Left lung (tissue), 10 donors: Measurements from ENCODE around the gene DCC. TPM values are rescaled to one million over a fixed set of nuclear protein-coding genes. Genes with fewer than 3 reads are reported as not detected.

Experiments
- ATAC-seq: fragments of 200-7000 bp; cut with Tn5 transposase; one replicate; pipeline ENCODE4 v1.9.1; 2020; ENCODE audit warnings: moderate library complexity
- DNase-seq, 4 donors: peaks; one replicate each; pipeline ENCODE4 v3.0.0-alpha.2; 2013 to 2020
- H3K27ac ChIP-seq, 2 donors: fragments of 200-600 bp; sonication (generic) in 1 of 2; one replicate each; pipeline versions ENCODE4 v1.5.0 to v1.8.0; 2020 to 2021
- H3K27me3 ChIP-seq, 2 donors: fragments of 200-600 bp; sonication (generic) in 1 of 2; one replicate each; pipeline versions ENCODE4 v1.5.0 to v1.8.0; 2020 to 2021
- H3K36me3 ChIP-seq, 2 donors: fragments of 200-600 bp; sonication (generic) in 1 of 2; one replicate each; pipeline versions ENCODE4 v1.5.0 to v1.8.0; 2020 to 2021
- H3K4me1 ChIP-seq, 2 donors: fragments of 200-600 bp; one replicate each; pipeline ENCODE4 v1.8.0; 2021
- H3K4me3 ChIP-seq, 2 donors: fragments of 200-600 bp; sonication (generic) in 1 of 2; one replicate each; pipeline versions ENCODE4 v1.5.0 to v1.8.0; 2020 to 2021; ENCODE audit warnings: mild to moderate bottlenecking in 1 of 2
- H3K9me3 ChIP-seq, 2 donors: fragments of 200-600 bp; sonication (generic) in 1 of 2; one replicate each; pipeline versions ENCODE4 v1.5.0 to v1.8.0; 2020 to 2021
- intact Hi-C, 2 donors: fragments of 100-400 bp; cut with DNase I; formaldehyde crosslinking; loops; one replicate each; pipeline versions ENCODE4 v1.11.2 to v1.14.2; 2022
- polyA plus RNA-seq, 6 donors: library from polyadenylated mRNA; unstranded; fragments of 120-200 nt; gene quantifications; one replicate each; pipeline ENCODE4 v1.2.1, GENCODE V29; 2013; ENCODE audit not compliant: insufficient read length in 6 of 6
- total RNA-seq, 2 donors: library from RNA; stranded (reverse); fragmentation: NEBNext Ultra II Directional; extraction: Animal tissue kit (Norgen Biotek cat#: 25700); gene quantifications; one replicate each; pipeline ENCODE4 v1.2.1, GENCODE V29; 2021
- TF ChIP-seq, protein P1 (sequence below), 2 donors: fragments of 200-600 bp; sonication (generic) in 1 of 2; IDR thresholded peaks; one replicate each; pipeline versions ENCODE4 v1.5.0 to v1.8.0; 2021; ENCODE audit warnings: antibody characterized with exemption in 2 of 2
- donor health status: DM: no; HTN: yes; CAD: no.
- donor health status: DM: no; HTN: no; CAD: no.

DCC gene
- total and polyA plus RNA-seq, 8 donors: 0.61 to 3.5 (median 2.1) TPM

DNA sequence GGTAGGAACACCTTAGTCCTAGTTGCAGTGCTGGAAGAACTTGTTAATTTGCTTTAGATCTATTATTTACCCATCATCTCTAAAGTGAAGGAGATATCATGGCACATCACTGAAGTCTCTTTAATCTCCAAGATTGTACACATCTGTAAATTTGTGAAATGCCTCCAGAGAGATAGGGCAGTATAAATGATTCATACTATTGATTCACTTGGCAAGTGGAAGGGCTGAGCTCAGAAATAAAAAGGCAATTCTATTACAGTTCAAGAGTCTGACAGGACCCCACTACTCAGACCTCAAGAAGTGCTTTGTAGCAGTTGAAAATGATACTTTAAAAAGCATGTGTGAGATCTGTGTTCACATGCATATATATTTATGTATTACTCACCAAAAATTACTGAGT is 489.3 kb downstream of the DCC start:
- intact Hi-C loops: no loop called here
- Histone ChIP-seq H3K9me3 (no peaks in the 10 kb centered on the region), H3K27me3 (no peaks in the 10 kb centered on the region), H3K27ac (no peak overlapping the region), H3K36me3 (no peaks in the 10 kb centered on the region), H3K4me3 (no peak overlapping the region), H3K4me1 (no peaks in the 10 kb centered on the region)
- TF ChIP-seq, protein P1, sequence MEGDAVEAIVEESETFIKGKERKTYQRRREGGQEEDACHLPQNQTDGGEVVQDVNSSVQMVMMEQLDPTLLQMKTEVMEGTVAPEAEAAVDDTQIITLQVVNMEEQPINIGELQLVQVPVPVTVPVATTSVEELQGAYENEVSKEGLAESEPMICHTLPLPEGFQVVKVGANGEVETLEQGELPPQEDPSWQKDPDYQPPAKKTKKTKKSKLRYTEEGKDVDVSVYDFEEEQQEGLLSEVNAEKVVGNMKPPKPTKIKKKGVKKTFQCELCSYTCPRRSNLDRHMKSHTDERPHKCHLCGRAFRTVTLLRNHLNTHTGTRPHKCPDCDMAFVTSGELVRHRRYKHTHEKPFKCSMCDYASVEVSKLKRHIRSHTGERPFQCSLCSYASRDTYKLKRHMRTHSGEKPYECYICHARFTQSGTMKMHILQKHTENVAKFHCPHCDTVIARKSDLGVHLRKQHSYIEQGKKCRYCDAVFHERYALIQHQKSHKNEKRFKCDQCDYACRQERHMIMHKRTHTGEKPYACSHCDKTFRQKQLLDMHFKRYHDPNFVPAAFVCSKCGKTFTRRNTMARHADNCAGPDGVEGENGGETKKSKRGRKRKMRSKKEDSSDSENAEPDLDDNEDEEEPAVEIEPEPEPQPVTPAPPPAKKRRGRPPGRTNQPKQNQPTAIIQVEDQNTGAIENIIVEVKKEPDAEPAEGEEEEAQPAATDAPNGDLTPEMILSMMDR (IDR thresholded peaks at IDR 0.05): no peak
- DNase-seq (no peak), ATAC-seq (no peak)

GRCh38 chr18:52829876-52830405 is 489.9 kb downstream of the DCC start:
- no peaks in the 10 kb centered on the region for H3K27me3 ChIP-seq
- H3K4me3 ChIP-seq: no peak overlapping the region
- TF ChIP-seq, protein P1 (IDR thresholded peaks at IDR 0.05): no peak
- no peak for ATAC-seq
- H3K36me3 ChIP-seq: no peaks in the 10 kb centered on the region
- intact Hi-C loops: no loop called here
- no peak overlapping the region for H3K27ac ChIP-seq
- H3K9me3 ChIP-seq: no peaks in the 10 kb centered on the region
- no peaks in the 10 kb centered on the region for H3K4me1 ChIP-seq
- no peak for DNase-seq

- Histone ChIP-seq H3K9me3 (no peaks in the 10 kb centered on the region), H3K4me3 (no peak overlapping the region), H3K27me3 (no peaks in the 10 kb centered on the region), H3K36me3 (no peaks in the 10 kb centered on the region), H3K4me1 (no peaks in the 10 kb centered on the region), H3K27ac (no peak overlapping the region)
- ATAC-seq (no peak), DNase-seq (no peak)
- intact Hi-C loops: no loop called here
- TF ChIP-seq, protein P1 (IDR thresholded peaks at IDR 0.05): no peak
Measured at GRCh38 chr18:52844323-52844722, 504.3 kb downstream of the DCC start.

DNA sequence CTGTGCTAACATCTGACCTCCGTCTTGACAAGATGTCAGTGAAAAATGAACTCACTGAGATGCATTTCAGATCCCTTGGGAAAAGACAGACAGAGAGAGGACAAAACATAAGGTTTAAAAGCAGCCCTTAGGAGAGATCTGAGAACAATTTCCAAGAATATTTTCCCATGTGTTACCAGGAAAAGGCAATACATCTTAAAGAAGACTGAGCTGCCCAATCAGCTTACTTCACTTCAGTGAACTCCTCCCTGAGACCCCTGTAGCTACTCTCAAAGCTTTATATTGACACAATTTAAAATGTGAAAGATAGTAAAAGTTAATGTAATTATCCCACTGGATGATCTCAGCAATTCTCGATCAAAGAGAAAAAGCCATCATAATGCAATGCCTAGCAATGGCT is 505.0 kb downstream of the DCC start:
- Histone ChIP-seq H3K9me3 (no peaks in the 10 kb centered on the region), H3K4me3 (no peak overlapping the region), H3K27me3 (no peaks in the 10 kb centered on the region), H3K27ac (no peak overlapping the region), H3K36me3 (no peaks in the 10 kb centered on the region), H3K4me1 (no peaks in the 10 kb centered on the region)
- DNase-seq (no peak), ATAC-seq (no peak)
- intact Hi-C loops: no loop called here
- TF ChIP-seq, protein P1 (IDR thresholded peaks at IDR 0.05): no peak

DNA sequence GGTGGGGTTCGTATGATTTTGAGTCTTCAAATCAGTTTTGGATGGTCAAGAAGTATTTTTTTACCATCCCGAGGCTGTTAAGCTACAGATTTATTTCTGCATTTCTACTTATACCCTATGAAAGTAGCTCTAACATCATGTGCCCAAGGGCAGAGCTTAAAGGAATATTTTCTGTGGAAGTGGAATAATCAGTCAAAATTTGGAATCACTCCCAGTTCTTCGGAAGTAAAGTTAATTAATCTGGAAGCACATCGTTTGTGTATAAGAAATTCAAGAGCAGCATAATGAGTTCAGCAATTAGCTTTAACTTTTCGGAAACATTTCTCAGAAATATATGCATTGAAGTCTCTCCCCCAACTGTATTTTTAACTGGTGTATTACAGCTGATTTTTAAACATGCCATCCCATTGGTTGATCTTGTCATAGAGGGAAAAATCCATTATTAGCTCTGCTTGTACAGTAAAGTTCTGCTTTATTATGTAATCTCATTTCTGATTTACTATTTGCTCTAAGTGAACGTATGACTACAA is 510.1 kb downstream of the DCC start:
- ATAC-seq (no peak), DNase-seq (no peak)
- TF ChIP-seq, protein P1 (IDR thresholded peaks at IDR 0.05): no peak
- Histone ChIP-seq H3K36me3 (no peaks in the 10 kb centered on the region), H3K4me1 (no peaks in the 10 kb centered on the region), H3K4me3 (no peak overlapping the region), H3K27me3 (no peaks in the 10 kb centered on the region), H3K9me3 (no peaks in the 10 kb centered on the region), H3K27ac (no peak overlapping the region)
- intact Hi-C loops: no loop called here
